ENCODE data around the gene KRT15. TPM values are rescaled to one million over a fixed set of nuclear protein-coding genes. Genes with fewer than 3 reads are reported as not detected.
A peak's percentile ranks its signal among the peaks of the same experiment; 100 is the strongest.

KRT15 gene
- polyA plus RNA-seq, 1 of the 3 experiments (the other 2 are of a cell fraction), result 16.9 TPM

GRCh38 chr17:41489531-41489930, 29.2 kb downstream of the KRT15 start, which contains the start of gene KRT36 (continued):
- TF ChIP-seq CHD2 (IDR thresholded peaks at IDR 0.05; ENCODE audit: low read length, partially characterized antibody) (no peak), RAD21 (IDR thresholded peaks at IDR 0.05; ENCODE audit: low read length) (no peak)

- H4K20me1 ChIP-seq (ENCODE audit: insufficient read depth), result no peaks in the 10 kb centered on the region
- no peaks in the 10 kb centered on the region for H3K9me3 ChIP-seq
- H2AFZ ChIP-seq (ENCODE audit: low read depth), result no peak overlapping the region
- peak; percentile 40 for DNase-seq
- CTCF ChIA-PET, result interaction anchor here (0.8 to 3.1 kb wide), 7 partner anchors 11 to 62 kb away, joined by 3 to 19 read pairs (median 4); partner anchors contain the start of gene KRT32
- H3F3A ChIP-seq (replicated peaks; ENCODE audit: insufficient read depth), result no peaks in the 10 kb centered on the region
- WGBS (ENCODE audit: low lambda C conversion rate), result 67% methylated on average over 6 of the region's 29 CpGs
- no peak overlapping the region for H3K4me3 ChIP-seq (ENCODE audit: low read depth in 2 of 2, low read length in 1 of 2)
- H3K4me2 ChIP-seq, result no peak overlapping the region
- H3K79me2 ChIP-seq (ENCODE audit: insufficient read depth), result no peaks in the 10 kb centered on the region
- no peak overlapping the region for H3K27ac ChIP-seq (ENCODE audit: low read depth in 2 of 2, low read length in 1 of 2)
- H3K36me3 ChIP-seq (replicated peaks in 1 of 2; ENCODE audit: control insufficient read depth in 1 of 2, insufficient read depth in 2 of 2, low read length in 1 of 2), result no peaks in the 10 kb centered on the region
- H3K9ac ChIP-seq, result no peak overlapping the region
- no peaks in the 10 kb centered on the region for H3K27me3 ChIP-seq (ENCODE audit: insufficient read depth)
- peaks cover 0 to 14% of the 10 kb centered on the region in 2 experiments; a peak in 1 of 4 replicates for H3K4me1 ChIP-seq (ENCODE audit: control insufficient read depth in 1 of 2, insufficient read depth in 2 of 2, low read depth in 1 of 2, low read length in 1 of 2)
- H3K9me2 ChIP-seq, result no peaks in the 10 kb centered on the region
- TF ChIP-seq, protein P1, sequence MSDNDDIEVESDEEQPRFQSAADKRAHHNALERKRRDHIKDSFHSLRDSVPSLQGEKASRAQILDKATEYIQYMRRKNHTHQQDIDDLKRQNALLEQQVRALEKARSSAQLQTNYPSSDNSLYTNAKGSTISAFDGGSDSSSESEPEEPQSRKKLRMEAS (IDR thresholded peaks at IDR 0.05; ENCODE audit: low read depth), result no peak
- TF ChIP-seq NRF1 (IDR thresholded peaks at IDR 0.05; ENCODE audit: low read depth, low read length) (no peak), TCF12 (IDR thresholded peaks at IDR 0.05) (no peak), SIN3A (IDR thresholded peaks at IDR 0.05; ENCODE audit: borderline replicate concordance, low read depth, low read length) (no peak), RAD21 (IDR thresholded peaks at IDR 0.05; ENCODE audit: low read length) (peak; percentile 27; the same call in 1 of the 2 replicates), CTCF (IDR thresholded peaks at IDR 0.05) (peak; percentile 45), GABPA (IDR thresholded peaks at IDR 0.05; ENCODE audit: low read depth) (no peak), USF2 (IDR thresholded peaks at IDR 0.05; ENCODE audit: borderline replicate concordance, low read depth, low read length) (no peak), POLR2AphosphoS5 (IDR thresholded peaks at IDR 0.05; ENCODE audit: low read depth, low read length) (no peak)
- TF ChIP-seq, protein P2, sequence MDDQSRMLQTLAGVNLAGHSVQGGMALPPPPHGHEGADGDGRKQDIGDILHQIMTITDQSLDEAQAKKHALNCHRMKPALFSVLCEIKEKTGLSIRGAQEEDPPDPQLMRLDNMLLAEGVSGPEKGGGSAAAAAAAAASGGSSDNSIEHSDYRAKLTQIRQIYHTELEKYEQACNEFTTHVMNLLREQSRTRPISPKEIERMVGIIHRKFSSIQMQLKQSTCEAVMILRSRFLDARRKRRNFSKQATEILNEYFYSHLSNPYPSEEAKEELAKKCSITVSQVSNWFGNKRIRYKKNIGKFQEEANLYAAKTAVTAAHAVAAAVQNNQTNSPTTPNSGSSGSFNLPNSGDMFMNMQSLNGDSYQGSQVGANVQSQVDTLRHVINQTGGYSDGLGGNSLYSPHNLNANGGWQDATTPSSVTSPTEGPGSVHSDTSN (IDR thresholded peaks at IDR 0.05), result no peak
- POLR2A ChIA-PET, result no interaction called here
Measured at GRCh38 chr17:41486809-41487530, 31.7 kb downstream of the KRT15 start.

Data from SK-N-SH (cell line).